Neutrophil (primary cell): ENCODE results near the gene FIZ1.

Experiments
- H3K27ac ChIP-seq: fragments of 200-600 bp; sonication (generic); 2 replicates; pipeline ENCODE4 v1.5.1; 2016; ENCODE audit warnings: mild to moderate bottlenecking, moderate library complexity
- H3K27me3 ChIP-seq: fragments of 200-600 bp; sonication (generic); 2 replicates; pipeline ENCODE4 v1.6.0; 2016; ENCODE audit warnings: mild to moderate bottlenecking
- H3K36me3 ChIP-seq: fragments of 200-600 bp; sonication (generic); 2 replicates; pipeline ENCODE4 v1.5.1; 2017
- H3K4me1 ChIP-seq, 2 experiments: fragments of 200-600 bp in 1 of 2; sonication (generic) in 1 of 2; 1 replicate in 1 of 2; 2 replicates in 1 of 2; pipeline versions ENCODE4 v1.5.1 to v1.6.1; 2013 to 2016; ENCODE audit warnings: low read depth in 1 of 2, low read length in 1 of 2, mild to moderate bottlenecking in 1 of 2, moderate library complexity in 1 of 2; ENCODE audit not compliant: control insufficient read depth in 1 of 2, insufficient read depth in 1 of 2
- H3K4me3 ChIP-seq, 2 experiments: fragments of 200-600 bp in 1 of 2; sonication (generic) in 1 of 2; 1 replicate in 1 of 2; 2 replicates in 1 of 2; pipeline ENCODE4 v1.5.1; 2013 to 2016; ENCODE audit warnings: low read depth in 1 of 2, low read length in 1 of 2, mild to moderate bottlenecking in 1 of 2, moderate library complexity in 1 of 2
- H3K9me3 ChIP-seq: fragments of 200-600 bp; sonication (generic); 2 replicates; pipeline ENCODE4 v1.5.1; 2016
- TF ChIP-seq, protein P1 (sequence below): fragments of 200-600 bp; sonication (generic); IDR thresholded peaks from 2 replicates; pipeline ENCODE4 v1.5.1; 2016; ENCODE audit warnings: antibody characterized with exemption

Gene FIZ1

GRCh38 chr19:55603581-55604292 is 4.4 kb upstream of the FIZ1 start:
- no peaks in the 10 kb centered on the region for H3K27me3 ChIP-seq
- TF ChIP-seq, protein P1, sequence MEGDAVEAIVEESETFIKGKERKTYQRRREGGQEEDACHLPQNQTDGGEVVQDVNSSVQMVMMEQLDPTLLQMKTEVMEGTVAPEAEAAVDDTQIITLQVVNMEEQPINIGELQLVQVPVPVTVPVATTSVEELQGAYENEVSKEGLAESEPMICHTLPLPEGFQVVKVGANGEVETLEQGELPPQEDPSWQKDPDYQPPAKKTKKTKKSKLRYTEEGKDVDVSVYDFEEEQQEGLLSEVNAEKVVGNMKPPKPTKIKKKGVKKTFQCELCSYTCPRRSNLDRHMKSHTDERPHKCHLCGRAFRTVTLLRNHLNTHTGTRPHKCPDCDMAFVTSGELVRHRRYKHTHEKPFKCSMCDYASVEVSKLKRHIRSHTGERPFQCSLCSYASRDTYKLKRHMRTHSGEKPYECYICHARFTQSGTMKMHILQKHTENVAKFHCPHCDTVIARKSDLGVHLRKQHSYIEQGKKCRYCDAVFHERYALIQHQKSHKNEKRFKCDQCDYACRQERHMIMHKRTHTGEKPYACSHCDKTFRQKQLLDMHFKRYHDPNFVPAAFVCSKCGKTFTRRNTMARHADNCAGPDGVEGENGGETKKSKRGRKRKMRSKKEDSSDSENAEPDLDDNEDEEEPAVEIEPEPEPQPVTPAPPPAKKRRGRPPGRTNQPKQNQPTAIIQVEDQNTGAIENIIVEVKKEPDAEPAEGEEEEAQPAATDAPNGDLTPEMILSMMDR: no peak
- H3K4me3 ChIP-seq: peak overlapping the region in 1 of 2 experiments; percentile 88
- no peaks in the 10 kb centered on the region for H3K9me3 ChIP-seq
- H3K36me3 ChIP-seq: peaks cover 8% of the 10 kb centered on the region
- H3K27ac ChIP-seq: peak overlapping the region; percentile 96
- peaks cover 57 to 65% of the 10 kb centered on the region in 2 experiments for H3K4me1 ChIP-seq

- H3K36me3 ChIP-seq: peaks cover 8% of the 10 kb centered on the region
- peaks cover 51 to 59% of the 10 kb centered on the region in 2 experiments for H3K4me1 ChIP-seq
- H3K4me3 ChIP-seq: no peak overlapping the region
- H3K27me3 ChIP-seq: no peaks in the 10 kb centered on the region
- TF ChIP-seq, protein P1: no peak
- no peaks in the 10 kb centered on the region for H3K9me3 ChIP-seq
- no peak overlapping the region for H3K27ac ChIP-seq
These were observed 3.8 kb upstream of the FIZ1 start for GRCh38 chr19:55603115-55603514.

DNA sequence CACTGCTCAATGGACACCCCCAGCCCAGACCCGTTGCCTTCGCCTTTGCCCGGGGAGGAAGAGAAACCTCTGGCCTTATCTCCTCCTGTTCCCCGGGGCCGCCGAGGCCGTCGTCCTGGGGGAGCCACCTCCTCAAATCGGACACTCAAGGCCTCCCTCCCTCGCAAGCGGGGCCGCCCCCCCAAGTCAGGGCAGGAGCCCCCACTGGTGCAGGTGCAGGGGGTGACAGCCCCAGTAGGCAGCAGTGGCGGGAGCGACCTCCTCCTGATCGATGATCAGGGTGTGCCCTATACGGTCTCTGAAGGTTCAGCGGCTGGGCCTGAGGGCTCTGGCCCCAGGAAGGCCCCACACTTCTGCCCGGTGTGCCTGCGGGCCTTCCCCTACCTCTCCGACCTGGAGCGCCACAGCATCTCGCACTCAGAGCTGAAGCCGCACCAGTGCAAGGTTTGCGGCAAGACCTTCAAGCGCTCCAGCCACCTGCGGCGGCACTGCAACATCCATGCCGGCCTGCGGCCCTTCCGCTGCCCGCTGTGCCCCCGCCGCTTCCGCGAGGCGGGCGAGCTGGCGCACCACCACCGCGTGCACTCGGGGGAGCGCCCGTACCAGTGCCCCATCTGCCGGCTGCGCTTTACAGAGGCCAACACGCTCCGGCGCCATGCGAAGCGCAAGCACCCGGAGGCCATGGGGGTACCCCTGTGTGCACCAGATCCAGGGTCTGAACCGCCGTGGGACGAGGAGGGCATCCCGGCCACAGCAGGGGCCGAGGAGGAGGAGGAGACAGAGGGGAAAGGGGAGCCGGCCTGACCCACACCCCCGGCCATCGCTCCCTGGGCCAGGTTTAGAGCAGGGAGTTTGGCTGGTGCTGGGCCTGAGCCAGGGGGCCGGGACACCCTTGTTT is 3.0 kb upstream of the FIZ1 start:
- Histone ChIP-seq H3K4me1 (peaks cover 43 to 51% of the 10 kb centered on the region in 2 experiments), H3K27ac (peak overlapping the region; percentile 95), H3K27me3 (no peaks in the 10 kb centered on the region), H3K9me3 (no peaks in the 10 kb centered on the region), H3K4me3 (no peak overlapping the region), H3K36me3 (peaks cover 8% of the 10 kb centered on the region)
- TF ChIP-seq, protein P1: no peak

GRCh38 chr19:55601084-55601483 is 1.8 kb upstream of the FIZ1 start:
- peaks cover 13% of the 10 kb centered on the region for H3K36me3 ChIP-seq
- H3K27me3 ChIP-seq: no peaks in the 10 kb centered on the region
- peak overlapping the region; percentile 86 to 89 for H3K4me3 ChIP-seq
- TF ChIP-seq, protein P1: no peak
- H3K4me1 ChIP-seq: peaks cover 30 to 40% of the 10 kb centered on the region in 2 experiments
- peak overlapping the region; percentile 95 for H3K27ac ChIP-seq
- no peaks in the 10 kb centered on the region for H3K9me3 ChIP-seq

GRCh38 chr19:55600662-55601028 is 1.3 kb upstream of the FIZ1 start:
- TF ChIP-seq, protein P1: no peak
- H3K4me3 ChIP-seq: peak overlapping the region; percentile 86 to 89
- H3K9me3 ChIP-seq: no peaks in the 10 kb centered on the region
- peaks cover 15% of the 10 kb centered on the region for H3K36me3 ChIP-seq
- peak overlapping the region; percentile 95 for H3K27ac ChIP-seq
- no peaks in the 10 kb centered on the region for H3K27me3 ChIP-seq
- H3K4me1 ChIP-seq: peaks cover 26 to 36% of the 10 kb centered on the region in 2 experiments
